DMS79 treated with DMSO at 0.1 percent for 48 hours (cell line): Measurements from ENCODE around the gene ALLC.
"Not testable (repeated sequence)": the region's sequence is repeated elsewhere in the genome, so short reads cannot be mapped to it uniquely, and the experiment has no call there.

Experiments used
- DNase-seq: peaks from one replicate; lab custom pipeline; 2025; lab: John Stamatoyannopoulos, UW

Gene ALLC

GRCh38 chr2:3657881-3658280, at the start of gene ALLC:
Gene ALLC, plus strand, starts transcription at chr2:3658200. Its CDS starts 12,958 bp downstream, at chr2:3671158.
- no peak for DNase-seq

- no peak for DNase-seq
Measured at GRCh38 chr2:3608373-3609278, 49.4 kb upstream of the ALLC start.

- DNase-seq, result peak; percentile 44
Measured at GRCh38 chr2:3609279-3609673, 48.7 kb upstream of the ALLC start.

- DNase-seq, result no peak
Measured at GRCh38 chr2:3610415-3610814, 47.6 kb upstream of the ALLC start.

GRCh38 chr2:3610881-3611505, 47.0 kb upstream of the ALLC start:
- no peak for DNase-seq

GRCh38 chr2:3611589-3611988, 46.4 kb upstream of the ALLC start:
- DNase-seq, result no peak

- no peak for DNase-seq
Measured at GRCh38 chr2:3612639-3613523, 45.1 kb upstream of the ALLC start.

- DNase-seq, result no peak
Measured at GRCh38 chr2:3613524-3613905, 44.5 kb upstream of the ALLC start.

GRCh38 chr2:3614743-3615142, 43.3 kb upstream of the ALLC start:
- not testable (repeated sequence) for DNase-seq

GRCh38 chr2:3615541-3616200, 42.3 kb upstream of the ALLC start:
- DNase-seq, result not testable (repeated sequence)

GRCh38 chr2:3616435-3617197, 41.4 kb upstream of the ALLC start:
- DNase-seq, result not testable (repeated sequence)

- DNase-seq, result no peak
Measured at GRCh38 chr2:3617198-3617890, 40.7 kb upstream of the ALLC start.

GRCh38 chr2:3618367-3618766, 39.6 kb upstream of the ALLC start:
- no peak for DNase-seq

- no peak for DNase-seq
Measured at GRCh38 chr2:3619033-3619432, 39.0 kb upstream of the ALLC start.

GRCh38 chr2:3619661-3620060, 38.3 kb upstream of the ALLC start:
- DNase-seq, result not testable (repeated sequence)

- no peak for DNase-seq
Measured at GRCh38 chr2:3620834-3621233, 37.2 kb upstream of the ALLC start.

- no peak for DNase-seq
Measured at GRCh38 chr2:3622967-3623366, 35.0 kb upstream of the ALLC start.

GRCh38 chr2:3624059-3624794, 33.8 kb upstream of the ALLC start:
- DNase-seq, result no peak

- DNase-seq, result no peak
Measured at GRCh38 chr2:3625186-3625585, 32.8 kb upstream of the ALLC start.
